PFSK-1 (cell line): Measurements from ENCODE around the gene CAMSAP1.

ENCODE experiments used
- FOXP2 ChIP-seq: optimal IDR thresholded peaks from 2 replicates; pipeline ENCODE3; 2011; ENCODE audit warnings: borderline replicate concordance, control low read depth, inconsistent platforms; ENCODE audit not compliant: insufficient read depth; ENCODE audit errors: extremely low read length, extremely low read depth
- POLR2AphosphoS5 ChIP-seq: IDR thresholded peaks from 2 replicates; pipeline ENCODE4 v1.6.1; 2012; ENCODE audit warnings: low read depth, mild to moderate bottlenecking, control low read depth, low read length, moderate library complexity
- REST ChIP-seq, 2 experiments: IDR thresholded peaks; 2 replicates each; pipeline versions ENCODE4 v1.6.1 to v1.8.0; 2011 to 2012; ENCODE audit warnings: low read depth in 2 of 2, low read length in 2 of 2, control low read depth in 1 of 2, inconsistent platforms in 1 of 2, mild to moderate bottlenecking in 1 of 2, moderate library complexity in 1 of 2; ENCODE audit not compliant: insufficient read depth in 1 of 2
- SIN3A ChIP-seq: IDR thresholded peaks from 2 replicates; pipeline ENCODE4 v1.6.1; 2012; ENCODE audit warnings: mild to moderate bottlenecking, low read length, moderate library complexity, borderline replicate concordance; ENCODE audit not compliant: insufficient read depth
- TAF1 ChIP-seq: IDR thresholded peaks from 2 replicates; pipeline ENCODE4 v1.6.1; 2012; ENCODE audit warnings: low read length, control low read depth, borderline replicate concordance; ENCODE audit not compliant: insufficient read depth

Gene CAMSAP1

GRCh38 chr9:135778421-135778820 lies 128.9 kb downstream of the CAMSAP1 start:
- TF ChIP-seq SIN3A = no peak

GRCh38 chr9:135777623-135778177 lies 129.6 kb downstream of the CAMSAP1 start:
- TF ChIP-seq POLR2AphosphoS5 (no peak), TAF1 (no peak)

GRCh38 chr9:135776893-135777622 lies 130.3 kb downstream of the CAMSAP1 start:
- no peak for TF ChIP-seq REST (IDR thresholded peaks at IDR 0.05; ENCODE audit: insufficient read depth in 1 of 2, low read depth in 2 of 2, low read length in 2 of 2)
- no peak for TF ChIP-seq TAF1
- TF ChIP-seq SIN3A = no peak
- TF ChIP-seq POLR2AphosphoS5 = no peak
- TF ChIP-seq FOXP2 = no peak

- no peak for TF ChIP-seq FOXP2
- no peak for TF ChIP-seq SIN3A
- TF ChIP-seq TAF1 = no peak
- no peak for TF ChIP-seq POLR2AphosphoS5
- no peak for TF ChIP-seq REST (IDR thresholded peaks at IDR 0.05; ENCODE audit: insufficient read depth in 1 of 2, low read depth in 2 of 2, low read length in 2 of 2)
These were observed 131.4 kb downstream of the CAMSAP1 start for GRCh38 chr9:135775911-135776310.

GRCh38 chr9:135774794-135775525 lies 132.4 kb downstream of the CAMSAP1 start:
- TF ChIP-seq TAF1 (no peak), POLR2AphosphoS5 (no peak)

- TF ChIP-seq FOXP2 (no peak), REST (IDR thresholded peaks at IDR 0.05; ENCODE audit: insufficient read depth in 1 of 2, low read depth in 2 of 2, low read length in 2 of 2) (no peak), TAF1 (no peak), SIN3A (no peak)
These were observed 133.1 kb downstream of the CAMSAP1 start for GRCh38 chr9:135774239-135774747.
